PC-3 (cell line): Measurements from ENCODE around the gene NFATC1.

Source experiments
- CTCF ChIP-seq: fragments of 300-600 bp; sonication (generic); conservative IDR thresholded peaks from 2 replicates; pipeline ENCODE4 v1.5.1; 2017; ENCODE audit warnings: antibody characterized with exemption, low read depth, mild to moderate bottlenecking, low read length
- EZH2phosphoT487 ChIP-seq: fragments of 300-600 bp; sonication (generic); IDR thresholded peaks from 2 replicates; pipeline ENCODE4 v1.6.1; 2018; ENCODE audit warnings: mild to moderate bottlenecking, antibody characterized with exemption, low read length, borderline replicate concordance

GRCh38 chr18:79479116-79479760 lies 83.5 kb downstream of the NFATC1 start:
- TF ChIP-seq CTCF (no peak), EZH2phosphoT487 (no peak)
